HG02678 (cell line): ENCODE results near the gene CACNA1C.

Experiments used
- ATAC-seq: cut with Tn5 transposase; IDR thresholded peaks from one replicate; pipeline ENCODE4 v1.9.1; 2021; ENCODE audit warnings: mild to moderate bottlenecking, moderate library complexity; ENCODE audit not compliant: unreplicated experiment

Gene CACNA1C

DNA sequence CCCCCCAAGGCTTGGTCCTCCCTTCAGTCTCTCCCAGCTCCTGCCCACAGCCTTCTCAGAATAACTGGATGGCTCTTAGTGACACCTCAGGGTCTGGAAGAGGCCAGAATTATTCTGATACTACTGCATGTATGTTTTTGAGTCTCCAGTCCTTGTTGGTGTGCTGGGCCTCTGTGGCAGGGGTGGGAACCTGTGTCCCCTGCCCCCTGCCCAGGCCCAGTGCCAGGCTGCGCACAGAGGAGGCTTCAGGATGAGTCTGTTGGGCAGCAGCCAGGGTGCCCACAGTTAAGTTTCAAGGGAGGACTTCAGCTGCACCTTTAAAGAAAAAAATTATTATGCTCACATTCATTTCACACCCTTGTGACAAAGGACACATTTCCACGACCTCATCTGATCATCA is 348.3 kb downstream of the CACNA1C start:
- no peak for ATAC-seq

- ATAC-seq, result no peak
These were observed 349.3 kb downstream of the CACNA1C start for GRCh38 chr12:2402073-2402579.

GRCh38 chr12:2403221-2403976 is 350.6 kb downstream of the CACNA1C start:
- ATAC-seq, result no peak

DNA sequence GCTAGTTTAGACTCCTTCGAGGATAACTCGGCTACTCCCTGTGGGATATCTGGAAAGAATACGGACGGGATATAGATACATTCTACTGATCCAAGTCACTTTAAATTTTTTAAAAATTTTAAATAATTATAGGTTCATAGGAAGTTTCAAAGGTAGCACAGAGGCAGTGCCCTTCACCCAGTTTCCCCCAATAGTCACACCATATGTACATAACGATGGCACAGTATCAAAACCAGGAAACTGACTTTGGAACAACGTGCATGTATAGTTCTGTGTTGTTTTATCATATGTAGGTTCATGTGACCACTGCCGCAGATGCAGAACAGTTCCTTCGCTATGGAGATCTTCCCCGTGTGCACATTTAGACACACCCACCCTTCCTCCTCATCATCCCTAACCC is 352.3 kb downstream of the CACNA1C start:
- no peak for ATAC-seq

DNA sequence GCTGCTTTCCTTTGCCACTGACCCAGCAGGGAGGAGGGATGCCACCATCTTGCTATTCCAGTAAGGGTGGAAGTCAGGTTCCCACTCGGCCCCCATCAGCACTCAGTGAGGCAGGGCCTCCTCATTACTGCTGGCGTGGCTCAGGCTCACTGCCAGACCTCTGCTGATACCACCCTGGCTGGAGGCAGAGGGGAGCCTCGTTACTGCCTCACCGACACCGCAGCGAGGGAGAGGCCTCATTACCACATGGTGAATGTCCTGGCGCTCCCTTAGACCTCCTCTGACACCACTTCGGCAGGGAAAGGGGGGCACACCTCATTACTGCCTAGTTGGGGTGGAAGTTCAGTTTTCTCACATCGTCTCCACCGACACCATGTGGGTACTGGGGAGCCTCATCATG is 354.1 kb downstream of the CACNA1C start:
- ATAC-seq, result no peak

DNA sequence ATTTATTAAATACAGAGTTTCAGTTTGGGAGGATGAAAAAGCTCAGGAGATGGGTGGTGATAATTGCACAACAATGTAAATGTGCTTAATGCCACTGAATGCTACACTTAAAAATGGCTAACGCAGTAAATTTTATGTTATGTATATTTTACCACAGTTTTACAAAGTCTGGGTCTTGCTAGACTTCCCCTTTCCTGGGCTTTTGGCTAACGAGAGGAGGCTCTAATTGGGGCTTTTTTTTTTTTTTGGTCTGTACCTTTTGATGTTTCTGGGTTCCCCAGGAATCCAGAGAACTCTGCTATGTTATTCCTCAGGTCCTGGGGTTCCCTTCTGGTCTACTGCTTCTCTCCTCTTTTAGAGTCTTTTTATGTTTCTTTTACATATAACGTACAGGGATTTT is 355.5 kb downstream of the CACNA1C start:
- ATAC-seq, result no peak

- ATAC-seq, result no peak
These were observed 357.0 kb downstream of the CACNA1C start for GRCh38 chr12:2409656-2410265.

GRCh38 chr12:2410496-2410895 is 357.7 kb downstream of the CACNA1C start:
- no peak for ATAC-seq

- no peak for ATAC-seq
These were observed 358.2 kb downstream of the CACNA1C start for GRCh38 chr12:2411011-2411410.

GRCh38 chr12:2411616-2412304 is 359.0 kb downstream of the CACNA1C start:
- ATAC-seq, result no peak

GRCh38 chr12:2412305-2412643 is 359.5 kb downstream of the CACNA1C start:
- no peak for ATAC-seq

GRCh38 chr12:2413301-2413700 is 360.5 kb downstream of the CACNA1C start:
- ATAC-seq, result no peak

DNA sequence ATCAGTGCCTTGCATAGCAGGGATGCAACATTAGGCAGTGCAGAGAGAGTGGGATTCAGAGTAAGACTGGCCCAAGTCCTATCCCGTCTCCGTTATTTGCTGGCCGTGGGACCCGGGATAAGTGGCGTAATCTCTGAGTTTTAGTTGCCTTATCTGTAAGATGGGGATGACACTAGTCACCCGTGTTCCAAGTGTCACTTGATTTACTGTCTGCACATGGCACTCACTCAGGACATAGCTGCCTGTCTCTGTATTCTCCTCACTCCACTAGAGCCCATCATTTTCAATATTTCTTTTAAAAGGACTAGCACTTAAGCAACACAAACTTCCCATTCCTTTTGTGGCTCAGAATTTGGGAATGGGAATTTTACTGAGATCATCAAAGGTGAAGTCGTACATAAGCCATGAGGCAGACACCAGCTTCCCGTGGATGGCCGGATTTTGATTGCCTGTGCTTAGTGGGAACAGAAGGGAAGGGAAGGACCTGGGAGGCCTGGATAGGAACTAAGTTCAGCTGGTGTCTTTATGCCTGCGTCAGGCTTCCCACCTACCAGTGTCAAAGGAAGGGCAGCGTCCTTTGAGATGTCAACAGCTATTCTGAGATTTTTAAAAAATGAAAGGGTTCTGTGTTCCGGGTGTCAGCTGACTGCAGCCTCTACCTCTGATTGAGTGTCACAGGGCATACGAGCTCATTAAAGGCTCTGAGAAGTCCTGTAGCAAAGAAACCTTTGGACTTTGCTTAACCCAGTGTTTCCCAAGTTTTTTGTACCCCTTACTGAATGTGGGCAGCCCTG is 361.4 kb downstream of the CACNA1C start:
- ATAC-seq, result no peak

DNA sequence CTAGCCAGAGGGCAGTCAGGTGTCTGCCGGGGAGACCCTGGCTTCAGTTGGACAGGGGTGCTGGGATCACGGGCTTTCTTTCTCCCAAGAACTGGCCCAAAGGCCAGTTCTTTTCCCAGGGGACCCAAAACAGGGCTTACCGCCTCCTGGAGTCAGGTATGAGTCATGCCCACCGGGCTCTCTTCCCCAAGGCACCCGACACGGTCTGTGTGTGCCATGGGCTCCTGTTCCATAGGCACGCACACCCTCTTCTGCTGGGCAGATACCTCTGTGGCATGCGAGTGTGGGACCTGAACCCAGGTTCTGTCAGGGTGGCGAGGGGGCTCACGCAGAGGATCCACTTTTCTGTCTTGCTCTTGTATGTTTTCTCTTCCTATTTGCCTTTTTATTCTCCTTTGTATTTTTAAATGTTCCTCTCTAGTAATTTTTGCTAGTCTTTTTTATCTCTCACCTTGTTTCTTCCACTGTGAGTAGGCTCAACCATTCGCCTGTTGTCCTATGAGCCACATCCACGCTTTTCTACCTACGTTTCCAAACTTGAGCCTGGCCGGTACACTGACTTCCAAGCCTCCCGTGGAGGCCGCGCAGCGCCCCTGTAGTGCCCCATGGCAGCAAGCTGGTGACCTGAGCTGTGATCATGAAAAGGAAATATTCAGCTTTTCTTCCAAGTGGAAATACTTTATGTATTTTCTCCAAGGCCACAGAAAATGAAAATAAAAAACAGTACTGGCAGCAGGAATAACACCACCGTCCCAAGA is 362.2 kb downstream of the CACNA1C start:
- no peak for ATAC-seq

- no peak for ATAC-seq
These were observed 362.8 kb downstream of the CACNA1C start for GRCh38 chr12:2415568-2415944.

DNA sequence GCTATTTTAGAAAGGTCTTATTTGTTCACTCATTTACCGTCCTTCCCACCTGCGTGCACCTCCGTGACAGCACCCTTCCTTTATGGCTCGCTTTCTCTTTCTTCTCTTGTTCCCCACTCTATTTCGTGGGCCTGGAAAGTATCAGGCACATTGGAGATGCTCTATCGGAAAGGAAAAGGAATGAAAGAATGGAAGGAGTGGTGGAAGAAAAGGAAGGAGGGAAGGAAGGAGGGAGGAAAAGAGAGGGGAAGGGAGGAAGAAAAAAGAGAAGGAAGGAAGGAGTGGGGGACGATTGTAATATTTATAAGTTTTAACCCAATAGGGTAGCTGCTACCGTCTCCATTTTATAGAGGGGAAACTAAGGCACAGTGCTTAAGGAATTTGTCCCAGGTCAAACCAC is 363.4 kb downstream of the CACNA1C start:
- no peak for ATAC-seq

DNA sequence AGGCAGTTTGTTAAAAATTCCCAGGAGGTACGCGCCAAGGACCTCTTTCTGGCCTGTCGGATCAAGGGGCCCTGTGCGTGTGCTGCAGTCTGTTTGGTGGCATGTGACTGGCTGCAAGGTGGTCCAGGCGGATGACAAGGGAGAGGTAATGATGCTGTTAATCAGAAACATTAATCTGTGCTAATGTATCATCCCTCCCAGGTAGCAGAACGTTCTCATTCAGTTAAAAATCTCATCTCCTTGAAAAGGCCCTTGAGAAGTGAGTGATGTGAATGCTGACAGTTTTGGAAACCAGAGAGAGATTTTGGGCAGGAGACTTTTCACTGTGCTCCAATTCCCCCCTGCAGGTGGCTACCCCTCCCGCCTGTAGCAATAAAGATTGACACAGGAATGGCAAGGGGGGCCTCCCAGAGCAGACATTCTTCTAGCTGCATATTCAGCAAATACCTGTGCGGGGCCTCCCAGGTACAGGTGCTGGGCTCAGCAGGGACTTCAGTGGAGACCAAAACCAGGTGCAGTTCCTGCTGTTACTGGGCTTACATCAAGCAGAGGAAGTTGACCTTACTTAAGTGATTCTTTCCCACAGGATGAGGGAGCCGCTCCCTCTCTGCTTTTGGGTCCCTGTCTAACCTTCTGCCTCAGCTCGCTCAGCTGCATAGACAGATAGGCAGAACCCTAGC is 364.8 kb downstream of the CACNA1C start:
- no peak for ATAC-seq

- ATAC-seq, result no peak
These were observed 365.8 kb downstream of the CACNA1C start for GRCh38 chr12:2418579-2418978.

DNA sequence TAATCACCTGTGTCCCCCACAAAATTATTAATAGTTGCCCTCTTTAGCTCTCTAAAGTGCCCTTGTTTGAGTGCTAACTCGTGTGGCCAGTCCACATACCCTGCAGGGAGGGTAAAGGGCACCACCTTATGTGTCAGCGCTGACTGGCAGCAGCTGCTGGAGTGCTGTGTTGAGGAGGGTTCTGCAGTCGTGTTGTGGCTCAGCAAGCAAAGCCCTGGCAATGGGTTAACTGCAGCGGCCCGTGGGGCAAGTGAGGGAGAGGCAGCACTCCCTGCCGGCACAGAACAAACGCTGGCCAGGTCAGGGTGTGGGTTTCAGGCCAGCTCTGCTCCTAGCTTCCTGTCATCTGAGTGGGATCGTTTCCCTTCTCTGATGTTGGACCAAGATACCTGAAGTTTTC is 369.8 kb downstream of the CACNA1C start:
- ATAC-seq, result no peak

DNA sequence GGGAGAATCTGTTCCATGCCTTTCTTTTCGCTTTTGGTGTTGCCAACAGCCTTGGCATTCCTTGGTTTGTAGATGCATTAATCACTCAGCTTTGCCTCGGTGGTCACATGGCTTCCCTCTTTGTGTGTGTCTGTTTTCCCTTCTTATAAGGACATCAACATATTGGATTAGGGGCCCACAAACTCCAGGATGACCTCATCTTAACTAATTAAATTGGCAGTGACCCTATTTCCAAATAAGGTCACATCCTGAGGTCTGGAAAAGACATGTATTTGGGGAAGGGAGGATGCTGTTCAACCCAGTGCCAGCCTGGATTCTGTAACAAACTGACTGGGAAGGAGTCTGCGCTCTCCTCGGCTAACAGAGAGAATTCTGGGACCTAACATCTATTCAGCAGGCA is 376.2 kb downstream of the CACNA1C start:
- no peak for ATAC-seq
